Measurements from ENCODE around the gene GJD3. TPM values are rescaled to one million over a fixed set of nuclear protein-coding genes. Genes with fewer than 3 reads are reported as not detected.

GJD3 gene
- total RNA-seq, 4 donors from 2014 or later, result 0.98 to 1.2 TPM; not detected in 2

DNA sequence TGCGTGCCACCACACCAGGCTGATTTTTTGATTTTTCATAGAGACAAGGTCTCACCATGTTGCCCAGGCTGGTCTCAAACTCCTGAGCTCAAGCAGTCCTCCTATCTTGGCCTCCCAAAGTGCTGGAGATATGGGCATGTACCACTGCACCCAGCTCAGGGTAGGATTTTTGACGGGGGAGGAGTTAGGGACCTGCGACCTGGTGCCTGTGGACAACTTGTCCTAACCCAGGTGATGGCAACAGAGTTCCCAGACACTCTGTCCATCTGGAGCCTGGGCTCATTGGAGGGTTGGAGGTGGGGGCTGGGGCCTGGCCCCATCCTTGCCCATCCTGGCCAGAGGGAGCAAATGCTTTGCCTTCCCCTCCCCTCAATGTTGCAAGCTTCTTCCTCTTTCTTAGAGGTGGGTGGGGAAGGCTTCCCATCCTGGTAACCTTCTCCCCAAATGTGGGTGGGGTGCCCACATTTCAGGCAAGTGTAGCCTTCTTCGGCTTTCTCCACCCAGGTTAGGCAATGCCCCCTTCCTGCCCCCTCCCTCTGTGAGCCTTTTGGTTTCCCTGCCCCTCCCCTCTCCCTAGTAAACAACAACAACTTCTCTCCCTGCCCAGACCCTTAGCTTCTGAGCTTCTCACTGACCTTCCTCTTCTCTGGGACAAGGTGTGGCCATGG, 30.6 kb downstream of the GJD3 start:
- DNase-seq (peak in 1 of 2 donors; percentile 87), ATAC-seq (peak; percentile 21 to 24)
- H3K4me1 ChIP-seq, result peaks cover 89 to 95% of the 10 kb centered on the region in 2 donors
- intact Hi-C loops (cut with DNase I; ENCODE audit: low total_unique reads), result loop anchor here (2.0 kb wide), 1 partner anchor 15 kb away; no protein-coding TSS in a partner anchor
- H3K27me3 ChIP-seq, result no peaks in the 10 kb centered on the region
- TF ChIP-seq POLR2A (IDR thresholded peaks at IDR 0.05), result no peak
- TF ChIP-seq, protein P1, sequence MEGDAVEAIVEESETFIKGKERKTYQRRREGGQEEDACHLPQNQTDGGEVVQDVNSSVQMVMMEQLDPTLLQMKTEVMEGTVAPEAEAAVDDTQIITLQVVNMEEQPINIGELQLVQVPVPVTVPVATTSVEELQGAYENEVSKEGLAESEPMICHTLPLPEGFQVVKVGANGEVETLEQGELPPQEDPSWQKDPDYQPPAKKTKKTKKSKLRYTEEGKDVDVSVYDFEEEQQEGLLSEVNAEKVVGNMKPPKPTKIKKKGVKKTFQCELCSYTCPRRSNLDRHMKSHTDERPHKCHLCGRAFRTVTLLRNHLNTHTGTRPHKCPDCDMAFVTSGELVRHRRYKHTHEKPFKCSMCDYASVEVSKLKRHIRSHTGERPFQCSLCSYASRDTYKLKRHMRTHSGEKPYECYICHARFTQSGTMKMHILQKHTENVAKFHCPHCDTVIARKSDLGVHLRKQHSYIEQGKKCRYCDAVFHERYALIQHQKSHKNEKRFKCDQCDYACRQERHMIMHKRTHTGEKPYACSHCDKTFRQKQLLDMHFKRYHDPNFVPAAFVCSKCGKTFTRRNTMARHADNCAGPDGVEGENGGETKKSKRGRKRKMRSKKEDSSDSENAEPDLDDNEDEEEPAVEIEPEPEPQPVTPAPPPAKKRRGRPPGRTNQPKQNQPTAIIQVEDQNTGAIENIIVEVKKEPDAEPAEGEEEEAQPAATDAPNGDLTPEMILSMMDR (IDR thresholded peaks at IDR 0.05 in 4 of 5, conservative IDR thresholded peaks at IDR 0.05 in 1 of 5), result no peak
- peak overlapping the region; percentile 95 to 100 (median 98) for H3K27ac ChIP-seq
- in situ Hi-C loops (cut with MboI; ENCODE audit: low sequenced_read_pairs in 4 of 4), result no loop called here
- H3K9me3 ChIP-seq, result no peaks in the 10 kb centered on the region
- no peaks in the 10 kb centered on the region for H3K36me3 ChIP-seq
- H3K4me3 ChIP-seq, result no peak overlapping the region

GRCh38 chr17:40331743-40332641, 32.5 kb downstream of the GJD3 start:
- TF ChIP-seq POLR2A (IDR thresholded peaks at IDR 0.05), result no peak
- TF ChIP-seq, protein P1 (IDR thresholded peaks at IDR 0.05 in 4 of 5, conservative IDR thresholded peaks at IDR 0.05 in 1 of 5), result peak in 4 of 5 experiments; percentile 15 to 43 (median 30)
- H3K36me3 ChIP-seq, result no peaks in the 10 kb centered on the region
- H3K9me3 ChIP-seq, result no peaks in the 10 kb centered on the region
- H3K27ac ChIP-seq, result peak overlapping the region; percentile 95 to 100 (median 98)
- peaks cover 97 to 99% of the 10 kb centered on the region in 2 donors for H3K4me1 ChIP-seq
- peak overlapping the region; percentile 23 to 47 (median 26) for H3K4me3 ChIP-seq
- in situ Hi-C loops (cut with MboI; ENCODE audit: low sequenced_read_pairs in 4 of 4) (no loop called here), intact Hi-C loops (cut with DNase I; ENCODE audit: low total_unique reads) (loop anchor here (2.0 kb wide), 1 partner anchor 13 kb away; no protein-coding TSS in a partner anchor)
- H3K27me3 ChIP-seq, result no peaks in the 10 kb centered on the region
- DNase-seq, result peak; percentile 73 to 96
- ATAC-seq, result peak; percentile 52 to 58

DNA sequence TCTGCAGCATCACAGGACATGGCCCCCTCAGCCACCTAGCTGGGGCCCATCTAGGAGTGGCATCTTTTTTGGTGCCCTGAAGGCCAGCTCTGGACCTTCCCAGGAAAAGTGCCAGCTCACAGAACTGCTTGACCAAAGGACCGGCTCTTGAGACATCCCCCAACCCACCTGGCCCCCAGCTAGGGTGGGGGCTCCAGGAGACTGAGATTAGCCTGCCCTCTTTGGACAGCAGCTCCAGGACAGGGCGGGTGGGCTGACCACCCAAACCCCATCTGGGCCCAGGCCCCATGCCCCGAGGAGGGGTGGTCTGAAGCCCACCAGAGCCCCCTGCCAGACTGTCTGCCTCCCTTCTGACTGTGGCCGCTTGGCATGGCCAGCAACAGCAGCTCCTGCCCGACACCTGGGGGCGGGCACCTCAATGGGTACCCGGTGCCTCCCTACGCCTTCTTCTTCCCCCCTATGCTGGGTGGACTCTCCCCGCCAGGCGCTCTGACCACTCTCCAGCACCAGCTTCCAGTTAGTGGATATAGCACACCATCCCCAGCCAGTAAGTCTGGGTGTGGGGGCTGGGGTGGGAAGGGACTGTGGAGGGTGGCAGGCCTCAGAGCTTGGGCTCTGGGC, 33.6 kb downstream of the GJD3 start:
- H3K9me3 ChIP-seq, result no peaks in the 10 kb centered on the region
- H3K4me1 ChIP-seq, result peaks cover 99 to 100% of the 10 kb centered on the region in 2 donors
- ATAC-seq (no peak), DNase-seq (no peak)
- H3K27me3 ChIP-seq, result no peaks in the 10 kb centered on the region
- peak overlapping the region; percentile 95 to 100 (median 98) for H3K27ac ChIP-seq
- TF ChIP-seq POLR2A (IDR thresholded peaks at IDR 0.05), result no peak
- TF ChIP-seq, protein P1 (IDR thresholded peaks at IDR 0.05 in 4 of 5, conservative IDR thresholded peaks at IDR 0.05 in 1 of 5), result no peak
- in situ Hi-C loops (cut with MboI; ENCODE audit: low sequenced_read_pairs in 4 of 4) (no loop called here), intact Hi-C loops (cut with DNase I; ENCODE audit: low total_unique reads) (no loop called here)
- H3K4me3 ChIP-seq, result peak overlapping the region in 1 of 4 donors; percentile 41
- H3K36me3 ChIP-seq, result no peaks in the 10 kb centered on the region

DNA sequence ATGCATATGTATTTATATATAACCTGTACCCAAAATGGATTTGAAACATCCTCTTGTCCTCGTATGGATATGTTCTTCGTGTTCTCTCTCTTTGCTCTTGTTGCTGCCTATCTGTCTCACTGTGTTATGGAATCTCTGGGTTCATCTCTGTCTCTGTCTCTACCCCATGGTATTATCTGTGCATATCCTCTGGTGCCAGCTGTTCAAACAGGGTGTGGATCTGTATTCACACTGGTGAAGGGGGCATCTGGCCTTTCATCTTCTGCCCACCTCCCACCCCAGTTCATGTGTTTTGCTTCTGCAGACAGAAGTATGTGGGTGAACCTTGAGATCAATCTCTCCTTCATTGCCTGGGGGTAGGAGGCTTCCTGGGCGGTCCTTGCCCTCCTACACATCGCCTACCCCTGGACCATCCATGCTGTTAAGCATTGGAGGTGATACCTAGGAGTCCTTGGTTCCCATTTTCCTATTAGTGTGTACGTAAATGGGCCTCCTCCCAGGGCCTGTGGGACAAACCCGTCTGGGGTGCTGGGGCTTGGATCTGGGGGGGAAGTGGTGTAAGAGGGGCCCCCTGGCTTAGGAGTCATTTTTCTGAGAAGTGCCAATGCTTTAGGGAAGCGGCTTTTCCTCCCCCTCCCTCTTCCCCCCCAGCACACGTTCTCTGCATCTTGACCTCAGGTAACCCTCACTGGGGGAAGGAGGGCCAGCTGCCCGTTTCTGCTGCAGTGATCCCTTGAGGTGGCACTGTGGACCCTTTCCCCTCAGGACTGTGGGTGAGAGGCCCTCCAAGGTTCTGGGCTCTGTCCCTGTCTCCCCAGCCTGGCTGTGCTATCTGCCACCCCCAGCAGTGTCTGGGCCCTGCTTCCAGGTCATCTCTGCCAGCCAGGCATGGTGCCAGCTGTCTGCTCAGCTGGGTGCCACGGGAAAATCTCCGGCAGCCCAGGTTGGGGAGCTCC, 34.4 kb downstream of the GJD3 start:
- TF ChIP-seq, protein P1 (IDR thresholded peaks at IDR 0.05 in 4 of 5, conservative IDR thresholded peaks at IDR 0.05 in 1 of 5), result no peak
- no peak for TF ChIP-seq POLR2A (IDR thresholded peaks at IDR 0.05)
- no peaks in the 10 kb centered on the region for H3K27me3 ChIP-seq
- DNase-seq (peak in 1 of 2 donors; percentile 74), ATAC-seq (peak in 1 of 2 donors; percentile 21)
- no peaks in the 10 kb centered on the region for H3K36me3 ChIP-seq
- H3K4me3 ChIP-seq, result peak overlapping the region in 1 of 4 donors; percentile 41
- intact Hi-C loops (cut with DNase I; ENCODE audit: low total_unique reads), result no loop called here
- peak overlapping the region; percentile 95 to 100 (median 98) for H3K27ac ChIP-seq
- in situ Hi-C loops (cut with MboI; ENCODE audit: low sequenced_read_pairs in 4 of 4), result no loop called here
- no peaks in the 10 kb centered on the region for H3K9me3 ChIP-seq
- peaks cover 100% of the 10 kb centered on the region in 2 donors for H3K4me1 ChIP-seq
